ENCODE data around the gene EPHA6.
"Not testable (repeated sequence)": the region's sequence is repeated elsewhere in the genome, so short reads cannot be mapped to it uniquely, and the experiment has no call there.

EPHA6 gene

GRCh38 chr3:97181704-97182103 is 367.3 kb downstream of the EPHA6 start:
- DNase-seq (ENCODE audit: low read depth), result no peak

DNA sequence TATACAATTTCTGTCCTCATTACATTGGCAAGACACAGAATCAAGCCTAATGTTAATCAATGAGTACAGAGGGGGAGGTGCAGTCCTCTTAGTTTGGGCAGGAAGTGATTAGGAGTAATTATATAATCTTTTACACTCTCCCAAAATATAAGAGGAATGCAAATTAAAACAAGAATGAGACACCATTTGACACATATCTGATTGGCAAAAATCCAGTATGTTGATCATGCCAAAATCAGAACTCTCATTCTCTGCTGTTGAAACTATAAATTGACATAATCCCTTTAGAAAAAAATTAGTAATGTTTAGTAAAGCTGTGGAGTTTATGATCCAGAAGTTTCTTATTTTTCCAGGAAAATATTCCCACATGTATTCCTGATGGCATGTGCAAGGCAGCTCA is 373.4 kb downstream of the EPHA6 start:
- no peak for DNase-seq (ENCODE audit: low read depth)

- no peak for DNase-seq (ENCODE audit: low read depth)
Measured at GRCh38 chr3:97189835-97190234, 375.4 kb downstream of the EPHA6 start.

DNA sequence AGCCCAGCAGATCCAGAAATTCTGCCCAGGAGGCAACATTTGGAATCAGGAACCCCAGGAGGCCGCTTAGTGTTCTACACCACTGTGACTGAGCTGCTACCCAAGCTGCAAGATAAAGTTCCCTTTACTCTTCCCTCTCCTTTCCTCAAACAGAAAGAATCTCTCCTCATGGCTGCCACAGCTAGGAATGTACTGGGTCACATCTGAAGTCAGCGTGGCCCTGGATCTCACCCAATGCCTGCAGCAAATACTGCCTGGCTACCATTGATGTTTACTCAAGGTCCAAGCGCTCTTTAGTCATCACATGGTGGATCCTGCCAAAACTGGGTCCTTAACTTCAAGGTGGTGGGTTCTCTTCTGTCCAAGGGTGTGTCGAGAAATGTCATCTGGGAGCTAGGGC is 382.7 kb downstream of the EPHA6 start:
- no peak for DNase-seq (ENCODE audit: low read depth)

DNA sequence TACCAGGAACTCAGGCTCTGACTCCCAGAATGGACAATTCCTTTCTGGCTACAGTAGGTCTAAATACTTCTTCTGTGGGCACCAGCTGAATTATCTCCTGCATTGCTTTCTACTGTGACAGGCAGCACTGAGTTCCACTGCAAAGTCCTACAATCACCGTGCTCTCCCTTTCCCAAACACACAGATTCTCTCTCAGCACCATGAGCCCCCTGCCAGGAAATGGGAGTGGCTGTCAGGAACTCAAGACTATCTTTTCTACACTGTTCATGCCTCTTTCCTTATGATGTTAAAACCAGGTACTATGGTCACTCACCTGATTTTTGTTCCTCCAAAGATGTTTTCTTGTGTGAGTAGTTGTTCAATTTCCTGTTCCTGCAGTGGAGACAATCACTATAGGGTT is 383.4 kb downstream of the EPHA6 start:
- no peak for DNase-seq (ENCODE audit: low read depth)

- DNase-seq (ENCODE audit: low read depth), result no peak
Measured at GRCh38 chr3:97200387-97200786, 386.0 kb downstream of the EPHA6 start.

GRCh38 chr3:97201814-97202213 is 387.4 kb downstream of the EPHA6 start:
- no peak for DNase-seq (ENCODE audit: low read depth)

- DNase-seq (ENCODE audit: low read depth), result no peak
Measured at GRCh38 chr3:97228966-97229365, 414.6 kb downstream of the EPHA6 start.

DNA sequence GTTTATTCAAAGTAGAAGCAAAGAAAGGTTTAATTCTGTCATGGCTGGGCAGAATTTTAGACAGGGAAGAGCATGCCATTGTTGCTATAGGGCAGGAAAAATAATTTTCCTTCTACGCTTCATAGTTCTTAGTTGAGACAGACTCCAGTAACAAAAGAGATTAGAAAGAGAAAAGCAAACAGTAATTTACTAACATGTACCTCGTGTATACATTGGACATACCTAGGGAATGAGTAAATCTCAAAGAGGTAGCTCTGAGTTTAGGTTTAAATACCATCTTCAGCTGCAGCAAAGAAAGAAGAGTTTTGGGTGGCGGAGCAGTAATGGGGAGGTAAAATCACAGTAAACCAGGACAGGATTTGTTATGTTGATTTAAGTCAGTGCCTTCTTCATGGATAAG is 416.1 kb downstream of the EPHA6 start:
- DNase-seq (ENCODE audit: low read depth), result no peak

DNA sequence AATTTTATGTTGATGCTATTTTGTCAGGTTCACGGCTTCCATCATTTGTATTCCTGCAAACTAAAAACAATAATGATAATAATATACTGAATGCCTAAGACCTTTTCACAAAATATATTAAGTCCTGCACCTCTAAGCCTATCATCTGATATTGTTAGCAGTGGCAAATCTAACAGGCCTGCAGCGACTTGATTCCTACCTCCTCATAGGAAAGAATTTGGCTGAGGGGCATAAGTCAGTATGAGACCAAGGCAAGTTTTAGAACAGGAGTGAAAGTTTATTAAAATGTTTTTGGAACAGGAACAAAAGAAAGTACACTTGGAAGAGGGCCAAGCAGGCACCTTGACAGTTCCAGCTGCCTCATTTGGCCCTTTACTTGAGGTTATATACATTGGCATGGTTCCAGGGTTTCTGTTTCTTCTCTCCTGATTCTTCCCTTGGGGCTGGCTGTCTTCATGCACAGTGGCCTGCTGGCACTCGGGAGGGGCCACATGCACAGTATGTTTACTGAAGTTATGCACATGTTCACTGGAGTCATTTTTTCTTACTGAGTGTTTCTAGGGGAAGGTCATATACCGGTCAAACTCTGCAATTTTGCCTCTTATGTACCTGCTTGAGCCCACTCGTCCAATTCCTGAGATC is 418.1 kb downstream of the EPHA6 start:
- DNase-seq (ENCODE audit: low read depth), result no peak

GRCh38 chr3:97235179-97235578 is 420.8 kb downstream of the EPHA6 start:
- DNase-seq (ENCODE audit: low read depth), result no peak

- no peak for DNase-seq (ENCODE audit: low read depth)
Measured at GRCh38 chr3:97235611-97236315, 421.4 kb downstream of the EPHA6 start.

- no peak for DNase-seq (ENCODE audit: low read depth)
Measured at GRCh38 chr3:97241417-97241816, 427.0 kb downstream of the EPHA6 start.

DNA sequence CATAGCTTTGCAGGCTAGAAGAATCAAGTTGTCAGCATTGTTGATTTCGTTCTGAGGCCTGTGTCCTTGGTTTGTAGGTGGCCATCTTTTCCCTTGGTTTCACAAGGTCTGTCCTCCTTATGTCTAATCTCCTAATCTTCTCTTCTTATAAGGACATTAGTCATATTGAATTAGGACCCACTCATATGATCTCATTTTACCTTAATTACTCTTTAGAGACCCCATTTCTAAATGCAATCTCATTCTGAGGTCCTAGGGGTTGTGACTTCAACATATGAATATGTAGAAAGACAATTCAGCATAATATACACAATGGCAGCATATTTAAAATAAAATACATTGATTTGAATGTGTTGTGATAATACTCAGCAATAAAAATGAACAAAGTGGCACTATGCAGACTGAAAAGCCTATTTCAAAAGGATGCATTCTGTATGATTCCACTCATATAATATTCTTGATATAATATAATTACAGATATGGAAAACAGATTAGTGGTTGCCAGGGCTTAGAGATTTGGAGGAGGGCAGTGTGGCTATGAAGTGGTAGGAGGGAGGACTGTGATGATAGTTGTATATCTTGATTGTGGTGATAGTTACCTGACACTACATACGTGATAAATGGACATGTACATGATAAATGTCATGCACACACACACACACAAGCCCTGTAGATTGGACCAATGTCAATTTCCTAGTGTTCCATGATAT is 431.0 kb downstream of the EPHA6 start:
- DNase-seq (ENCODE audit: low read depth), result no peak

- DNase-seq (ENCODE audit: low read depth), result no peak
Measured at GRCh38 chr3:97256060-97256459, 441.7 kb downstream of the EPHA6 start.

DNA sequence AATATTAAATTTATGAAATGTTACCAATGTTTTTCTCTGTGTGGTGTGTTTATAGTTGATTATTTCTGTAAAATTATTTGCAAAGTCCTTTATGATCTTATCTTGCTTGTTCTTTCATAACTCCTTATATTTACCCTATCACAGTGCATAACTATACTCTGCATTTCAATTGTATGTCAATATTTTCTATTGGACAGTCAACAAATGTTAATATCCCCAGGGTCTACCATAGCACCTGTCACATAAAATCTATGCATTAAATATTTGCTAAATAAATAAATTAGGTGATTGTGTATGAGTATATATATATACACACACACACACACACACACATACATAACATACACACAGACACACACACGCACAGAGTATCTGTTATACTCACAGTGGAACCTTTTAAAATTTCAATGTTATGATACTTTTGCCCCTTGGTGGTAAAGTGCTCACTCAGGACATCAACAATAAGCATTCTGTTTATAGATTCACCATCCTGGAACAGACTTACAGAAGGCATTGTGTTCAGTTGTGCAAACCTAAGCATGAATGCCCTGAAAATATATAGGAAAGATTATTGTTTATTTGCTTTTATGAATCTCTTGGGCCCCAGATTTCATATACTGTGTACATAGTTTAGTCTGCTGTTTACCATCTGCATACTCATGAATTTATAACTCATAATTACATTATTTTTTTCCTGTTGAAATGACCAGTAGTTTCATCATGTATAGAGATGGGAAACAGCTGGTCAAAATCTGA is 443.7 kb downstream of the EPHA6 start:
- DNase-seq (ENCODE audit: low read depth), result no peak

DNA sequence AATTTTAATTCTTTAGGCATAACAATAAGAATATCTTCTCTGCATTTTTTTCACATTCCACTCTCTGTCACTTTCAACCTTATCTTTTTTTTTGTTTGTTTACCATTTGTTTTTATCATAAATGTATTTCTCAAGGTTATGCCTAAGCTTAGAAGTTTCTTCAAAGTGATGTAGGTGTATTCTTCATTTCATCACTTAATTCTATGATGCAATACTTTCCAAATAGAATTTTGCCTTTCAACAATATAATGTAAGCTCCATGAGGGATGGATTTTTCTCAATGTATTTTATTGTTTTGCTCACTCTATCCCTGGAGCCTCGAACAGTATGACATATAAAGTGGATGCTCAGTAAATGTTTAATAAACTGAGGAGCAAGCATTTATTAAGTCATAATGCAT is 444.9 kb downstream of the EPHA6 start:
- no peak for DNase-seq (ENCODE audit: low read depth)

GRCh38 chr3:97264180-97264579 is 449.8 kb downstream of the EPHA6 start:
- no peak for DNase-seq (ENCODE audit: low read depth)

- DNase-seq (ENCODE audit: low read depth), result no peak
Measured at GRCh38 chr3:97265237-97266005, 451.0 kb downstream of the EPHA6 start.

DNA sequence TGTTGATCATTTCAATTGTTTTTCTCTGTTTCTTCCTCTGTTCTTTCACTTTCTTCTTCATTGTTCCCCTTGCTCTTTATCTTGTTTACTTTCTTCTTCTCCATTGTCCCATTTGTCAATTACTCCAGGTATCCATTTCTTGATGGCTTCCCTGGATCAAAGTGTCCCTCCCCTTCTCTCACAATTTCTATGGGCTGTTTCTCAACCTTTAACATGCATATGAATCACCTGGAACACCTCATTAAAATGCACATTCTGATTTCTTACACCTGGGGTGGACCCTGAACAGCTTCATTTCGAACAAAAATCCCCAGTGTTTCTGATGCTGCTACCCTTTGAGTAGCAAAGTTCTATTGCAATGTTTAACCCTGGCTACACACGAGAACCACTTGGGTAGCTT is 454.8 kb downstream of the EPHA6 start:
- no peak for DNase-seq (ENCODE audit: low read depth)

GRCh38 chr3:97276879-97277550 is 462.6 kb downstream of the EPHA6 start:
- DNase-seq (ENCODE audit: low read depth), result not testable (repeated sequence)

Data from amniotic epithelial cell (primary cell).